ENCODE data around the gene ANKRD29.
"Not testable (repeated sequence)": the region's sequence is repeated elsewhere in the genome, so short reads cannot be mapped to it uniquely, and the experiment has no call there.

ANKRD29 gene

GRCh38 chr18:23578067-23578701 is 84.5 kb downstream of the ANKRD29 start:
- TF ChIP-seq POLR2A (IDR thresholded peaks at IDR 0.05; ENCODE audit: extremely low read depth, insufficient read length) (no peak), MYC (IDR thresholded peaks at IDR 0.05; ENCODE audit: low read depth, low read length) (no peak), CTCF (IDR thresholded peaks at IDR 0.05; ENCODE audit: low read depth, low read length) (no peak), MAX (IDR thresholded peaks at IDR 0.05; ENCODE audit: low read depth, low read length) (no peak)
- no peak overlapping the region for H3K4me3 ChIP-seq (ENCODE audit: low read depth, low read length)
- no peak for DNase-seq (ENCODE audit: low read depth)

- not testable (repeated sequence) for DNase-seq (ENCODE audit: low read depth)
Observed at GRCh38 chr18:23577521-23577920, 85.2 kb downstream of the ANKRD29 start.

GRCh38 chr18:23575309-23575651 is 87.4 kb downstream of the ANKRD29 start:
- H3K4me3 ChIP-seq (ENCODE audit: low read depth, low read length): no peak overlapping the region
- TF ChIP-seq CTCF (IDR thresholded peaks at IDR 0.05; ENCODE audit: low read depth, low read length) (no peak), MAX (IDR thresholded peaks at IDR 0.05; ENCODE audit: low read depth, low read length) (no peak), MYC (IDR thresholded peaks at IDR 0.05; ENCODE audit: low read depth, low read length) (no peak), POLR2A (IDR thresholded peaks at IDR 0.05; ENCODE audit: extremely low read depth, insufficient read length) (no peak)
- no peak for DNase-seq (ENCODE audit: low read depth)

More at GRCh38 chr18:23577521-23577920, 85.2 kb downstream of the ANKRD29 start:
- H3K4me3 ChIP-seq (ENCODE audit: low read depth, low read length): not testable (repeated sequence)

- TF ChIP-seq MAX (IDR thresholded peaks at IDR 0.05; ENCODE audit: low read depth, low read length): no peak
- TF ChIP-seq POLR2A (IDR thresholded peaks at IDR 0.05; ENCODE audit: extremely low read depth, insufficient read length): no peak
- no peak for TF ChIP-seq CTCF (IDR thresholded peaks at IDR 0.05; ENCODE audit: low read depth, low read length)
- TF ChIP-seq MYC (IDR thresholded peaks at IDR 0.05; ENCODE audit: low read depth, low read length): no peak
- peak; percentile 16 for DNase-seq (ENCODE audit: low read depth)
- H3K4me3 ChIP-seq (ENCODE audit: low read depth, low read length): no peak overlapping the region
Observed at GRCh38 chr18:23574611-23575308, 88.0 kb downstream of the ANKRD29 start.

GRCh38 chr18:23573626-23574431 is 88.9 kb downstream of the ANKRD29 start:
- DNase-seq (ENCODE audit: low read depth): no peak
- H3K4me3 ChIP-seq (ENCODE audit: low read depth, low read length): no peak overlapping the region
- TF ChIP-seq MYC (IDR thresholded peaks at IDR 0.05; ENCODE audit: low read depth, low read length): no peak
- no peak for TF ChIP-seq MAX (IDR thresholded peaks at IDR 0.05; ENCODE audit: low read depth, low read length)
- no peak for TF ChIP-seq POLR2A (IDR thresholded peaks at IDR 0.05; ENCODE audit: extremely low read depth, insufficient read length)
- no peak for TF ChIP-seq CTCF (IDR thresholded peaks at IDR 0.05; ENCODE audit: low read depth, low read length)

GRCh38 chr18:23573020-23573419 is 89.7 kb downstream of the ANKRD29 start:
- H3K4me3 ChIP-seq (ENCODE audit: low read depth, low read length): no peak overlapping the region
- TF ChIP-seq MYC (IDR thresholded peaks at IDR 0.05; ENCODE audit: low read depth, low read length) (no peak), POLR2A (IDR thresholded peaks at IDR 0.05; ENCODE audit: extremely low read depth, insufficient read length) (no peak), CTCF (IDR thresholded peaks at IDR 0.05; ENCODE audit: low read depth, low read length) (no peak), MAX (IDR thresholded peaks at IDR 0.05; ENCODE audit: low read depth, low read length) (no peak)
- no peak for DNase-seq (ENCODE audit: low read depth)
